Measurements from ENCODE around the gene PLCB3. TPM values are rescaled to one million over a fixed set of nuclear protein-coding genes. Genes with fewer than 3 reads are reported as not detected.

The PLCB3 gene
- total RNA-seq, 1 donor from 2014 or later, result 25.4 TPM

GRCh38 chr11:64275031-64275800, 23.9 kb downstream of the PLCB3 start:
- H3K36me3 ChIP-seq (ENCODE audit: control insufficient read depth, insufficient read depth, low read length), result no peaks in the 10 kb centered on the region
- no peaks in the 10 kb centered on the region for H3K27me3 ChIP-seq (ENCODE audit: control insufficient read depth, insufficient read depth, low read length)
- no peak for TF ChIP-seq CTCF (IDR thresholded peaks at IDR 0.05; ENCODE audit: insufficient read depth, low read length, poor library complexity, severe bottlenecking)
- no peak for DNase-seq (ENCODE audit: low read depth)
- H3K4me3 ChIP-seq (ENCODE audit: low read depth, low read length), result no peak overlapping the region

GRCh38 chr11:64275841-64276240, 24.5 kb downstream of the PLCB3 start:
- Histone ChIP-seq H3K36me3 (ENCODE audit: control insufficient read depth, insufficient read depth, low read length) (no peaks in the 10 kb centered on the region), H3K27me3 (ENCODE audit: control insufficient read depth, insufficient read depth, low read length) (no peaks in the 10 kb centered on the region), H3K4me3 (ENCODE audit: low read depth, low read length) (no peak overlapping the region)
- no peak for TF ChIP-seq CTCF (IDR thresholded peaks at IDR 0.05; ENCODE audit: insufficient read depth, low read length, poor library complexity, severe bottlenecking)
- DNase-seq (ENCODE audit: low read depth), result no peak

- H3K4me3 ChIP-seq (ENCODE audit: low read depth, low read length), result no peak overlapping the region
- no peaks in the 10 kb centered on the region for H3K36me3 ChIP-seq (ENCODE audit: control insufficient read depth, insufficient read depth, low read length)
- DNase-seq (ENCODE audit: low read depth), result no peak
- no peaks in the 10 kb centered on the region for H3K27me3 ChIP-seq (ENCODE audit: control insufficient read depth, insufficient read depth, low read length)
- TF ChIP-seq CTCF (IDR thresholded peaks at IDR 0.05; ENCODE audit: insufficient read depth, low read length, poor library complexity, severe bottlenecking), result no peak
Measured at GRCh38 chr11:64276653-64277431, 25.5 kb downstream of the PLCB3 start.

- DNase-seq (ENCODE audit: low read depth), result no peak
- no peak overlapping the region for H3K4me3 ChIP-seq (ENCODE audit: low read depth, low read length)
- no peak for TF ChIP-seq CTCF (IDR thresholded peaks at IDR 0.05; ENCODE audit: insufficient read depth, low read length, poor library complexity, severe bottlenecking)
- H3K27me3 ChIP-seq (ENCODE audit: control insufficient read depth, insufficient read depth, low read length), result no peaks in the 10 kb centered on the region
- peaks cover 1% of the 10 kb centered on the region for H3K36me3 ChIP-seq (ENCODE audit: control insufficient read depth, insufficient read depth, low read length)
Measured at GRCh38 chr11:64278576-64279190, 27.4 kb downstream of the PLCB3 start.

- no peak for DNase-seq (ENCODE audit: low read depth)
- peaks cover 1% of the 10 kb centered on the region for H3K36me3 ChIP-seq (ENCODE audit: control insufficient read depth, insufficient read depth, low read length)
- TF ChIP-seq CTCF (IDR thresholded peaks at IDR 0.05; ENCODE audit: insufficient read depth, low read length, poor library complexity, severe bottlenecking), result no peak
- no peak overlapping the region for H3K4me3 ChIP-seq (ENCODE audit: low read depth, low read length)
- no peaks in the 10 kb centered on the region for H3K27me3 ChIP-seq (ENCODE audit: control insufficient read depth, insufficient read depth, low read length)
Measured at GRCh38 chr11:64281957-64282770, 30.8 kb downstream of the PLCB3 start.

All from kidney epithelial cell (primary cell).